Type B pancreatic cell (in vitro differentiated cells): Measurements from ENCODE around the gene HHIPL2. TPM values are rescaled to one million over a fixed set of nuclear protein-coding genes. Genes with fewer than 3 reads are reported as not detected.
A peak's percentile ranks its signal among the peaks of the same experiment; 100 is the strongest.

Source experiments
- DNase-seq: peaks from one replicate; pipeline ENCODE4 v3.0.0; 2021; ENCODE audit warnings: mixed read lengths; ENCODE audit not compliant: unreplicated experiment; ENCODE audit errors: extremely low spot score
- H3K27ac Mint-ChIP-seq: 2 replicates; pipeline ENCODE4 v1.8.0; 2021; ENCODE audit warnings: mild to moderate bottlenecking, mixed read lengths
- H3K27me3 Mint-ChIP-seq: 2 replicates; pipeline ENCODE4 v1.8.0; 2021; ENCODE audit warnings: mixed read lengths
- H3K36me3 Mint-ChIP-seq: 2 replicates; pipeline ENCODE4 v1.8.0; 2021; ENCODE audit warnings: mixed read lengths
- H3K4me1 Mint-ChIP-seq: one replicate; pipeline ENCODE4 v1.8.0; 2021; ENCODE audit warnings: mixed read lengths; ENCODE audit not compliant: unreplicated experiment
- H3K4me3 Mint-ChIP-seq: 2 replicates; pipeline ENCODE4 v1.8.0; 2021; ENCODE audit warnings: mild to moderate bottlenecking, mixed read lengths
- H3K9me3 Mint-ChIP-seq: 2 replicates; pipeline ENCODE4 v1.8.0; 2021; ENCODE audit warnings: mixed read lengths
- total RNA-seq: library from RNA; stranded (reverse); gene quantifications from 2 replicates; pipeline ENCODE4 v1.2.1, GENCODE V29; 2021; ENCODE audit warnings: low replicate concordance
- TF ChIP-seq, protein P1 (sequence below): fragments of 200-600 bp; sonication (generic); conservative IDR thresholded peaks from 2 replicates; pipeline ENCODE4 v1.5.0; 2021; ENCODE audit warnings: antibody characterized with exemption, mild to moderate bottlenecking

The HHIPL2 gene
- total RNA-seq, 1 donor from 2014 or later = 2.4 TPM

- Mint-ChIP-seq H3K4me1 (peaks cover 5% of the 10 kb centered on the region), H3K4me3 (no peak overlapping the region), H3K27ac (no peak overlapping the region), H3K36me3 (peaks cover 9% of the 10 kb centered on the region), H3K27me3 (no peaks in the 10 kb centered on the region), H3K9me3 (no peaks in the 10 kb centered on the region)
- TF ChIP-seq, protein P1, sequence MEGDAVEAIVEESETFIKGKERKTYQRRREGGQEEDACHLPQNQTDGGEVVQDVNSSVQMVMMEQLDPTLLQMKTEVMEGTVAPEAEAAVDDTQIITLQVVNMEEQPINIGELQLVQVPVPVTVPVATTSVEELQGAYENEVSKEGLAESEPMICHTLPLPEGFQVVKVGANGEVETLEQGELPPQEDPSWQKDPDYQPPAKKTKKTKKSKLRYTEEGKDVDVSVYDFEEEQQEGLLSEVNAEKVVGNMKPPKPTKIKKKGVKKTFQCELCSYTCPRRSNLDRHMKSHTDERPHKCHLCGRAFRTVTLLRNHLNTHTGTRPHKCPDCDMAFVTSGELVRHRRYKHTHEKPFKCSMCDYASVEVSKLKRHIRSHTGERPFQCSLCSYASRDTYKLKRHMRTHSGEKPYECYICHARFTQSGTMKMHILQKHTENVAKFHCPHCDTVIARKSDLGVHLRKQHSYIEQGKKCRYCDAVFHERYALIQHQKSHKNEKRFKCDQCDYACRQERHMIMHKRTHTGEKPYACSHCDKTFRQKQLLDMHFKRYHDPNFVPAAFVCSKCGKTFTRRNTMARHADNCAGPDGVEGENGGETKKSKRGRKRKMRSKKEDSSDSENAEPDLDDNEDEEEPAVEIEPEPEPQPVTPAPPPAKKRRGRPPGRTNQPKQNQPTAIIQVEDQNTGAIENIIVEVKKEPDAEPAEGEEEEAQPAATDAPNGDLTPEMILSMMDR = no peak
- DNase-seq = no peak
These were observed 5.0 kb upstream of the HHIPL2 start for GRCh38 chr1:222552882-222553281.

- H3K36me3 Mint-ChIP-seq = no peaks in the 10 kb centered on the region
- TF ChIP-seq, protein P1 = no peak
- peaks cover 5% of the 10 kb centered on the region for H3K27me3 Mint-ChIP-seq
- H3K27ac Mint-ChIP-seq = peak overlapping the region; percentile 70
- peaks cover 24% of the 10 kb centered on the region for H3K4me1 Mint-ChIP-seq
- DNase-seq = no peak
- no peaks in the 10 kb centered on the region for H3K9me3 Mint-ChIP-seq
- peak overlapping the region; percentile 58 for H3K4me3 Mint-ChIP-seq
These were observed 667 bp downstream of the HHIPL2 start for GRCh38 chr1:222547260-222547614.

DNA sequence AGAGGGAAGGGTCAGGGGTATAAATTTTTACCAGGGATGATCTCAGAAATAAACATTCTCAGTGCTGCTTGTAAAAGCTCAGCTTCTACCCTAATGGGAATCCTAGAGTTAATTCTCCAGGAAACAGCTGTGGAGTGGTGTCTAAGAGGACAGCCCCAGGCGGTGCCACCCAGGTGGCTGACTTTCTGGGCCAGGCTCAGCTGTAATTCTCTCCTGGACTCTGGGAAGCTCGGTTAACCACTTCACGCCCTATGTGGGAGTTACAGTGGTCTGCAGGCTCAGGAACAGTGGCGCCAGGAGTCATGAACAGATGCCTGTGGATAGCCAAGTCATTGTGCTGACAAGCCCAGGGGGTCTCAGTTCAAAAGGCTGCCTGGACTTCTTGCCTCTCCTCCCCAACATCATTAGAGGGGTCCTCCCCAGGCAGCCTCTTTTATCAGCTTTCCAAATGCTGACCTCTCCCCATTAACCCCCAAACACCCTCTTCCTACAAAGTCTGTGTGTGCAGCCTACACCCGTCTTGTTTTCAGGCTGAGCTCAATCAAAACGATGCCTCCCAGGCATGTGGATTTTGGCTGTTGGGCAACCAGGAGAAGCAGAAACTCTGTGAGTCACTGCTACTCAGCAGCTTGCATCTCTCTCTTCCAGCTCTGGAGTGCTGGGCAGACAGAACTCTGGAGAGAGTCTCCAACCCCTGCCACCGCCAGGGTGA is 1.2 kb downstream of the HHIPL2 start:
- TF ChIP-seq, protein P1 = no peak
- Mint-ChIP-seq H3K4me3 (peak overlapping the region; percentile 58), H3K27me3 (peaks cover 5% of the 10 kb centered on the region), H3K4me1 (peaks cover 24% of the 10 kb centered on the region), H3K36me3 (no peaks in the 10 kb centered on the region), H3K27ac (peak overlapping the region; percentile 70), H3K9me3 (no peaks in the 10 kb centered on the region)
- no peak for DNase-seq

- DNase-seq = no peak
- H3K27ac Mint-ChIP-seq = peak overlapping the region; percentile 24
- peaks cover 24% of the 10 kb centered on the region for H3K4me1 Mint-ChIP-seq
- TF ChIP-seq, protein P1 = no peak
- H3K36me3 Mint-ChIP-seq = no peaks in the 10 kb centered on the region
- peaks cover 5% of the 10 kb centered on the region for H3K27me3 Mint-ChIP-seq
- peak overlapping the region; percentile 58 for H3K4me3 Mint-ChIP-seq
- no peaks in the 10 kb centered on the region for H3K9me3 Mint-ChIP-seq
These were observed 1.8 kb downstream of the HHIPL2 start for GRCh38 chr1:222546091-222546490.

DNA sequence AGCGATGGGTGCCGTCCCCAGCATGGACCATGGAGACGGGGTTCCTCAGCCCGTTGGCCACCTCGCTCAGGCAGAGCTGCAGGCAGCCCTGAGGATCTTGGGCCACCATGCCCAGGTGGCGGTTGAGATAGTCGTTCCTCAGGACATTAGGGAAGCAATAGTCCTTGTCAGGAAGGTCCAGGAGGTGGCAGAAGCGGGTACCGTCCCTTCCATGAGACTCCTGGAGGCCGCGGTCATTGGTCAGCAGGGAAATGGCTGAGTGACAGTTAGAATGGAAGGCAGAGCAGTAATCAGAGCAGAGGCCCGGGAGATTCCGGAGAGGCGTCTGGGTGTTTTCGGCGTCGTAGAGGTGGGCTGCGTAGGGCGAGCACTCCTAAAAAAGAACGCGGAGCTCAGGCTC is 4.1 kb downstream of the HHIPL2 start:
- DNase-seq = no peak
- no peaks in the 10 kb centered on the region for H3K9me3 Mint-ChIP-seq
- H3K4me3 Mint-ChIP-seq = no peak overlapping the region
- no peak overlapping the region for H3K27ac Mint-ChIP-seq
- TF ChIP-seq, protein P1 = no peak
- no peaks in the 10 kb centered on the region for H3K36me3 Mint-ChIP-seq
- H3K27me3 Mint-ChIP-seq = peaks cover 5% of the 10 kb centered on the region
- peaks cover 24% of the 10 kb centered on the region for H3K4me1 Mint-ChIP-seq

DNA sequence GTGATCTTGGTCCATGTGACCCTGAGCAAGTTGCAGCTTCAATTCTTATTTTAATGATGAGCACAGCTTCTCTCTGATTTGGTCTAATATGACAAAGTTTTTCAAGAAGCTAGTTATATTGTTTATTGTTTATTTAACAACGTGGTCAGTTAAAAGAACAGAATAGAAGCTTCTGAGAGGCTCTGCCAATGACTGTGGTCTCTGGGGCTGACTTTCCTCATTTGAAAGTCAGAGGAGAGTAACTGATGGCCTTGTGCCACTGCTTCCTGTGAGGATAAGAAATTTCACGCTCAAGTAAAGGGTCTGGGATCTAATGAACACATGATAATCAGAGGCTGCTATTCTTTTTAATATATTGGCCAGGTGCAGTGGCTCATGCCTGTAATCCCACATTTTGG is 7.3 kb downstream of the HHIPL2 start:
- Mint-ChIP-seq H3K27ac (no peak overlapping the region), H3K4me3 (no peak overlapping the region), H3K36me3 (no peaks in the 10 kb centered on the region), H3K4me1 (peaks cover 8% of the 10 kb centered on the region), H3K9me3 (no peaks in the 10 kb centered on the region), H3K27me3 (peaks cover 6% of the 10 kb centered on the region)
- TF ChIP-seq, protein P1 = no peak
- no peak for DNase-seq
